ENCODE measurements around the gene RBM14. TPM values are rescaled to one million over a fixed set of nuclear protein-coding genes. Genes with fewer than 3 reads are reported as not detected.
"Not testable (repeated sequence)": the region's sequence is repeated elsewhere in the genome, so short reads cannot be mapped to it uniquely, and the experiment has no call there.

The RBM14 gene
- total RNA-seq, 1 donor from 2014 or later: 197 TPM

GRCh38 chr11:66628061-66628603, 11.7 kb downstream of the RBM14 start:
- H3K36me3 Mint-ChIP-seq (ENCODE audit: low read depth): peaks cover 83% of the 10 kb centered on the region
- DNase-seq (ENCODE audit: low spot score): no peak
- intact Hi-C loops (cut with micrococcal nuclease): no loop called here
- peaks cover 25% of the 10 kb centered on the region for H3K4me1 Mint-ChIP-seq (ENCODE audit: low read depth)
- H3K9me3 Mint-ChIP-seq: no peaks in the 10 kb centered on the region
- H3K27me3 Mint-ChIP-seq (ENCODE audit: low read depth): no peaks in the 10 kb centered on the region
- no peak overlapping the region for H3K4me3 Mint-ChIP-seq (ENCODE audit: low read depth)
- no peak overlapping the region for H3K27ac Mint-ChIP-seq

DNA sequence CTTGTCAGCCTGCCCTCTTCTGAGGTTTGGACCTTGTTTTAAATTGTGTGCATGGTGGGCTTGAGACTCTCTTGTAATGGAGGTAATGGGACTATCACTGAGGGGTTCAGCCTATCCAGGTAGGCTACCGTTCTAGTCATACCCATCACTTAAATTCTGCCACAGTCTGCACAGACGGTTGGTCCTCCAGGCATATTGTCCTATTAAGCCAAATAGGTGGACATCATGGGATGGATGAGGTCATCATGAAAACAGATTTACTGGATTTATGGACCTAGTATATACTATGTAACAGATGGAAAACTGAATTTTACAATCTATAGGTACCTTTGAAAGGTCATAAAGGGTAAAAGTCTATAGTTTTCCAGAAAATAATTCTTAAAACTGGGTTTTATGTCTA, 12.9 kb downstream of the RBM14 start:
- intact Hi-C loops (cut with micrococcal nuclease): no loop called here
- Mint-ChIP-seq H3K27me3 (ENCODE audit: low read depth) (no peaks in the 10 kb centered on the region), H3K4me1 (ENCODE audit: low read depth) (peaks cover 18% of the 10 kb centered on the region), H3K4me3 (ENCODE audit: low read depth) (no peak overlapping the region), H3K9me3 (no peaks in the 10 kb centered on the region), H3K36me3 (ENCODE audit: low read depth) (peaks cover 79% of the 10 kb centered on the region), H3K27ac (no peak overlapping the region)
- no peak for DNase-seq (ENCODE audit: low spot score)

DNA sequence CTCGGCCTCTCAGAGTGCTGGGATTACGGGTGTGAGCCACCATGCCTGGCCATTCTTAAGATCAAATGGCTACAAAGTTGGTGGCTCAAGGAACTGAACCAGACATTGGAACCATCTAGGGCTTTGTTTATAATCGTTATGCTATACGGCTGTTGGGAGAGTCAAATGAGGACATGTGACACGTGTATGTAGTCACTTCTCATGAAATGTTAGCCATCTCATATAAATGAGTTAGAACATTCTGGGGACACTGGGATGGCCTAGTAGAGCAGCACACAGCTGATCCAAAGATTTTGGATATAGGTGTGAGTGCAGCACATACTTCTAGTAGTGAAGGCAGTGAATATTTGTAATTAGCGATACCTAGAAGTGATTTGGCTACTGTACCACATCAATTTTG, 15.5 kb downstream of the RBM14 start:
- H3K9me3 Mint-ChIP-seq: no peaks in the 10 kb centered on the region
- H3K4me3 Mint-ChIP-seq (ENCODE audit: low read depth): no peak overlapping the region
- H3K27ac Mint-ChIP-seq: no peak overlapping the region
- no peaks in the 10 kb centered on the region for H3K27me3 Mint-ChIP-seq (ENCODE audit: low read depth)
- DNase-seq (ENCODE audit: low spot score): no peak
- peaks cover 24% of the 10 kb centered on the region for H3K4me1 Mint-ChIP-seq (ENCODE audit: low read depth)
- peaks cover 70% of the 10 kb centered on the region for H3K36me3 Mint-ChIP-seq (ENCODE audit: low read depth)
- intact Hi-C loops (cut with micrococcal nuclease): no loop called here

GRCh38 chr11:66632952-66633351, 16.5 kb downstream of the RBM14 start:
- H3K27ac Mint-ChIP-seq: no peak overlapping the region
- intact Hi-C loops (cut with micrococcal nuclease): no loop called here
- peaks cover 70% of the 10 kb centered on the region for H3K36me3 Mint-ChIP-seq (ENCODE audit: low read depth)
- H3K27me3 Mint-ChIP-seq (ENCODE audit: low read depth): no peaks in the 10 kb centered on the region
- H3K9me3 Mint-ChIP-seq: no peaks in the 10 kb centered on the region
- H3K4me3 Mint-ChIP-seq (ENCODE audit: low read depth): no peak overlapping the region
- H3K4me1 Mint-ChIP-seq (ENCODE audit: low read depth): peaks cover 30% of the 10 kb centered on the region
- no peak for DNase-seq (ENCODE audit: low spot score)

- intact Hi-C loops (cut with micrococcal nuclease): no loop called here
- Mint-ChIP-seq H3K27me3 (ENCODE audit: low read depth) (no peaks in the 10 kb centered on the region), H3K4me1 (ENCODE audit: low read depth) (peaks cover 36% of the 10 kb centered on the region), H3K9me3 (no peaks in the 10 kb centered on the region), H3K4me3 (ENCODE audit: low read depth) (no peak overlapping the region), H3K36me3 (ENCODE audit: low read depth) (peaks cover 80% of the 10 kb centered on the region), H3K27ac (peak overlapping the region; percentile 63)
- DNase-seq (ENCODE audit: low spot score): no peak
Observed at GRCh38 chr11:66636411-66636810, 20.0 kb downstream of the RBM14 start.

DNA sequence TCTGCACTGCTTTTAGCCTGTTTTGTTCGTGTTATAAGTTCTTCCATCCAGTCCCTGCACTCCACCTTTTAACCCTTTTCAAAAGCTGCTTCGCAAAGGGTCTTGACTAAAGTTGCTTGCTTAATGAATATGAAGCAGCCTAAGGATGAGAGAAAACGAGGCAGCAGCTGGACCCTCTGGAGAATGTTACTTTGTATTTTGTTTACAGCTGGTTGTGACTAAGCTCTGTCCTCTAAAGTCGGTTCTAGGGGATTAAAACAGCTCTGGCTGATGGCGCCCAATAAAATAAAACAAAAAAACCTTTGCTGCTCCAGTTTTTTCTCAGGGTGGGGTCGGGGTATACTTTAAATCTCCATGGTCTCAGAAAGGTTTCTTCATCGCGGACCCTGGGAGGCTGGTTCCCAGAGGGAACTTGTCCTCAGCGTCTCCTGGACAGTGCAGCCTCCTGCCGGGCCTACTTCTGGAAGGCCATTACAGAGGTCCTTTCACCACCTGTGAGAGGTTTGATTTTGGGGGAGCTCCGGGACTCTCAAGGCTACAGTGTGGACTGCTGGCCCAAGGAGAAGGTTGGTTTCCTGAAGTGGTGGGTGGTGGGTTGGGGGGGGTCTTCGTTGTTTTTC, 21.2 kb downstream of the RBM14 start:
- peaks cover 46% of the 10 kb centered on the region for H3K4me1 Mint-ChIP-seq (ENCODE audit: low read depth)
- peak overlapping the region; percentile 97 for H3K4me3 Mint-ChIP-seq (ENCODE audit: low read depth)
- H3K27ac Mint-ChIP-seq: peak overlapping the region; percentile 93
- no peaks in the 10 kb centered on the region for H3K27me3 Mint-ChIP-seq (ENCODE audit: low read depth)
- intact Hi-C loops (cut with micrococcal nuclease): loop anchor here (1.0 to 2.0 kb wide), 3 partner anchors 21 to 45 kb away; partner anchors contain the start of genes CCDC87, CCS, RBM14 and RBM4B
- no peaks in the 10 kb centered on the region for H3K9me3 Mint-ChIP-seq
- H3K36me3 Mint-ChIP-seq (ENCODE audit: low read depth): peaks cover 81% of the 10 kb centered on the region
- DNase-seq (ENCODE audit: low spot score): no peak

DNA sequence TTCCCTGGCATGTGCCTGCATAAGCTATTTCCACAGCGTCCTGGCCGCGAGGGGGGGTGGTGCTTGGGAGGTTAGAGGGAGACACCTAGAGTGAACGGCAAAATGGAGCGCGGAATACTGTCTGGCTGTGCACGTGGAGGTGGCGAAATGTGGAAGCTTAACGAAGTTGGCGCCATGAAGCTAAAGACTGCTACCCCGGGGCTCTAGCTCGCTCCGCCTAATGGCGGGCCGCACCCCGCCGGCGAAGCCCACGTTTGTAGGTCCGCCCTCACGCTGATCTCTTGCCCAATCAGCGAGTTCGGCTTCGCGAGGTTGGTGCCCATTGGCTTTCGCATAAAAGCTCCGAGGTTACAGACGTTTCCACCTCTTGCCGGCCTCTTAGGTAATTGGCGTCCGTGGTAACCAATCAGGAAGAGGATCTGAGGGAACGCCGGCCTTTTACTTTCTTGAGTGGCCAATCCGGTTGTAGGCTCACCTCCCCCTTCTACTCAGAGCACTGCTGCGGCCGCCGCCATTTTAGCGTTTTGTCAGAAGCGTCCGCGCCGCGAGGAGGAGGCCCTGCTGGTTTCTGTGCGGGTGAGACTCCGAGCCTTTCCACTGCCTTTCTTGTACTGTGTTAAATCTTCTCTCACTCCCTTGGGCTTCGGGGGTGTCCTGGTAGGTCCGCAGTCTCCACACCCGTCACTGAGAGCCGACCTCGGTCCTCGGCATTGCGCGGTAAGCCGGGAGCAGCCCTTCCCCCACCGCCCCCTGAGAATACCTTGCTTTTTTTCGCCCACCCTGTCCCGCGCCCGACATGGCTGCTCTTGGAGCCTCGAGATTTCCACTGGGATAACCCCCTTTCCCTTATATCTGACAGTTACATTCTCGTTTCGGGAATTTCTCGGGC, 22.0 kb downstream of the RBM14 start, which contains the start of gene RBM4:
Gene RBM4 (plus strand): TSS at position 527 of the 889 bp plus-strand sequence. CDS start 1,009 bp downstream, outside the sequence.
- Mint-ChIP-seq H3K9me3 (no peaks in the 10 kb centered on the region), H3K4me1 (ENCODE audit: low read depth) (peaks cover 53% of the 10 kb centered on the region)

DNA sequence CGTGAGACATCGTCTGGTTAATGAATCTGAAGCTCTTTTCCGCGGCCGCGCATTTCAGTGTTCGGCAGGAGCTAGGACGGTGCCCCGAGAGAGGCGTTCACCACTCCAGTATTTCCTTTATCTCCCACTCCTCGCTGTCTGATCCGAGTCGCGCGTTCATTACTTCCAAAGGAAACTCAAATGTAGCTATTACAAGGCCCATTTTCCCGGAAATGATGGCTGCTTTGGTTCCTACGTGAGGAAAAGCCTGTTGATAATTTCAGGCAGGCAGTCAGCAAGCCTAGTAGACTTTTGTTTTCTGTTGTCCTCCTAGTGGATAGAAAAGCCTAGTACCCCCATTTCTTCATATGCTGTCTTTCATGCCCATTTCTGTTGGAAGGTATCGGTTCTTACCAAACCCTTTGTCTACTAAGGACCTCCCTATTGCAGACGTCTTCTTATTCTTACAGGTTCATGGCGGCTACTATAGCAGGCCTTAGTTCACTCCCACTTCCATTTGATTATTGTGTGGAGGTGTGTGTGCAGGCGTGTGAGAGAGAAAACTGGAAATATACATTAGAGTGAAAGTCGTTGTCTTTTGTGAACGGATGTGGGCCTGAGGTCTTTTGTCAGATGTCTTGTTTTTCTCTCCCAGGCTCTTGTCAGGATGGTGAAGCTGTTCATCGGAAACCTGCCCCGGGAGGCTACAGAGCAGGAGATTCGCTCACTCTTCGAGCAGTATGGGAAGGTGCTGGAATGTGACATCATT, 22.8 kb downstream of the RBM14 start:
- Mint-ChIP-seq H3K27me3 (ENCODE audit: low read depth) (no peaks in the 10 kb centered on the region), H3K27ac (peak overlapping the region; percentile 93), H3K4me3 (ENCODE audit: low read depth) (peak overlapping the region; percentile 97), H3K36me3 (ENCODE audit: low read depth) (peaks cover 88% of the 10 kb centered on the region), H3K9me3 (no peaks in the 10 kb centered on the region), H3K4me1 (ENCODE audit: low read depth) (peaks cover 57% of the 10 kb centered on the region)
- intact Hi-C loops (cut with micrococcal nuclease): loop anchor here (2.0 kb wide), 2 partner anchors 38 to 46 kb away; partner anchors contain the start of genes CCDC87, CCS and RBM4B
- peak; percentile 13 for DNase-seq (ENCODE audit: low spot score)

More for the DNA sequence above, 22.0 kb downstream of the RBM14 start, which contains the start of gene RBM4:
- Mint-ChIP-seq H3K27me3 (ENCODE audit: low read depth) (no peaks in the 10 kb centered on the region), H3K36me3 (ENCODE audit: low read depth) (peaks cover 82% of the 10 kb centered on the region), H3K4me3 (ENCODE audit: low read depth) (peak within 1 kb of the TSS; percentile 97), H3K27ac (peak within 1 kb of the TSS; percentile 93)
- intact Hi-C loops (cut with micrococcal nuclease): loop anchor here (1.0 to 2.0 kb wide), 3 partner anchors 22 to 46 kb away; partner anchors contain the start of genes CCDC87, CCS, RBM14 and RBM4B
- DNase-seq (ENCODE audit: low spot score): peak; percentile 98

DNA sequence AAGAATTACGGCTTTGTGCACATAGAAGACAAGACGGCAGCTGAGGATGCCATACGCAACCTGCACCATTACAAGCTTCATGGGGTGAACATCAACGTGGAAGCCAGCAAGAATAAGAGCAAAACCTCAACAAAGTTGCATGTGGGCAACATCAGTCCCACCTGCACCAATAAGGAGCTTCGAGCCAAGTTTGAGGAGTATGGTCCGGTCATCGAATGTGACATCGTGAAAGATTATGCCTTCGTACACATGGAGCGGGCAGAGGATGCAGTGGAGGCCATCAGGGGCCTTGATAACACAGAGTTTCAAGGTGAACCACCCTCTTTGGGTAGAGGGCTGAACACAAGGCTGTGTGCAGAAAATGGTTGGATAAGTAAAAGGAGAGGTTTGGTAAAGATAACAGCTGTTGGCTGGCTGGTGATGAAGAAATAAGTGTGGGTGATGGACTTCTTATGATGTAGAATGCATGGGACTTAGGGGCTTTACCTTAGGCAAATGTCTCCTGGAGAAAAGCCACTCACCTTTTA, 23.4 kb downstream of the RBM14 start:
- Mint-ChIP-seq H3K4me3 (ENCODE audit: low read depth) (peak overlapping the region; percentile 97), H3K27ac (peak overlapping the region; percentile 93), H3K4me1 (ENCODE audit: low read depth) (peaks cover 60% of the 10 kb centered on the region), H3K36me3 (ENCODE audit: low read depth) (peaks cover 88% of the 10 kb centered on the region)
- H3K9me3 Mint-ChIP-seq; DNase-seq (ENCODE audit: low spot score); H3K27me3 Mint-ChIP-seq (ENCODE audit: low read depth): not testable (repeated sequence)
- intact Hi-C loops (cut with micrococcal nuclease): loop anchor here (2.0 kb wide), 2 partner anchors 37 to 47 kb away; partner anchors contain the start of genes CCDC87, CCS and RBM4B

DNA sequence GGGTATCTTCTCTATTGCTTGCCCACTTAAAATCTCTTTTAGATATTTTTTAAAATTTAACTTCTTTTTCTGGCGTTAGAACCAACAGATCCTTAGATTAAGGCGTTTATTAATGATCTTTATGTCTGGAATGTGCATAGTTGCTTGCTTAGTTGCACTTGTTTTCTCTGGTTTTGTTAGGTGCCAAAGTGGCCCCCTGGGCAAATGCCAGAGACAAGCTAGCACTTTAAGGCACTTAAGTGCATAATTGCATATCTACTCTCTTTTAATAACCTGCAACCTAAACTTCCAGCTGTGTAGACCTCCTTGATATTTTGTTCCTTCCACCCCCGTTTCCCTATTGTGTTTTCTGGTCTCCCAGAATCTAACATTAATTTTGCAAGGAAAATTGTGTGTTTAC, 25.4 kb downstream of the RBM14 start:
- Mint-ChIP-seq H3K9me3 (no peaks in the 10 kb centered on the region), H3K27ac (no peak overlapping the region)
- DNase-seq (ENCODE audit: low spot score): no peak

GRCh38 chr11:66643745-66644437, 27.5 kb downstream of the RBM14 start:
- DNase-seq (ENCODE audit: low spot score): no peak
- H3K4me3 Mint-ChIP-seq (ENCODE audit: low read depth): no peak overlapping the region
- H3K27me3 Mint-ChIP-seq (ENCODE audit: low read depth): no peaks in the 10 kb centered on the region
- H3K36me3 Mint-ChIP-seq (ENCODE audit: low read depth): peaks cover 94% of the 10 kb centered on the region
- intact Hi-C loops (cut with micrococcal nuclease): no loop called here
- peaks cover 71% of the 10 kb centered on the region for H3K4me1 Mint-ChIP-seq (ENCODE audit: low read depth)
- no peaks in the 10 kb centered on the region for H3K9me3 Mint-ChIP-seq
- H3K27ac Mint-ChIP-seq: no peak overlapping the region

More for the DNA sequence above, 25.4 kb downstream of the RBM14 start:
- H3K4me3 Mint-ChIP-seq (ENCODE audit: low read depth): peak overlapping the region; percentile 61
- intact Hi-C loops (cut with micrococcal nuclease): no loop called here
- no peaks in the 10 kb centered on the region for H3K27me3 Mint-ChIP-seq (ENCODE audit: low read depth)
- peaks cover 98% of the 10 kb centered on the region for H3K36me3 Mint-ChIP-seq (ENCODE audit: low read depth)
- peaks cover 74% of the 10 kb centered on the region for H3K4me1 Mint-ChIP-seq (ENCODE audit: low read depth)
